Right lobe of liver (tissue), 6 donors: ENCODE results near the gene RB1. TPM values are rescaled to one million over a fixed set of nuclear protein-coding genes. Genes with fewer than 3 reads are reported as not detected.
A peak's percentile ranks its signal among the peaks of the same experiment; 100 is the strongest.

Experiments
- ATAC-seq, 4 donors: fragments of 200-7000 bp; cut with Tn5 transposase; one replicate each; pipeline ENCODE4 v1.9.1; 2020; ENCODE audit warnings: mild to moderate bottlenecking in 4 of 4, moderate library complexity in 4 of 4
- DNase-seq, 3 donors: peaks; one replicate each; pipeline ENCODE4 v3.0.0-alpha.2; 2020
- H3K27ac ChIP-seq, 3 donors: fragments of 200-600 bp; one replicate each; pipeline ENCODE4 v1.8.0; 2022
- H3K27me3 ChIP-seq, 2 donors: fragments of 200-600 bp; one replicate each; pipeline ENCODE4 v1.8.0; 2022
- H3K36me3 ChIP-seq, 4 donors: fragments of 200-600 bp; sonication (generic) in 1 of 4; one replicate each; pipeline versions ENCODE4 v1.5.1 to v1.8.0; 2017 to 2022; ENCODE audit warnings: control low read depth in 1 of 4
- H3K4me1 ChIP-seq, 4 donors: fragments of 200-600 bp; sonication (generic) in 1 of 4; one replicate each; pipeline versions ENCODE4 v1.5.1 to v1.8.0; 2017 to 2022; ENCODE audit warnings: control low read depth in 1 of 4
- H3K4me3 ChIP-seq, 3 donors: fragments of 200-600 bp; one replicate each; pipeline ENCODE4 v1.8.0; 2022
- H3K9me3 ChIP-seq, 4 donors: fragments of 200-600 bp; sonication (generic) in 1 of 4; one replicate each; pipeline versions ENCODE4 v1.5.1 to v1.8.0; 2017 to 2022; ENCODE audit warnings: control low read depth in 1 of 4
- POLR2A ChIP-seq: fragments of 450-650 bp; IDR thresholded peaks from one replicate; pipeline ENCODE4 v1.6.1; 2017; ENCODE audit warnings: antibody characterized with exemption, mild to moderate bottlenecking
- WGBS: methylation state at CpG from one replicate; pipeline ENCODE4 v1.1.6; 2018; ENCODE audit warnings: low coverage, low lambda C conversion rate; ENCODE audit not compliant: insufficient coverage; ENCODE audit errors: missing lambda C conversion rate; 5-methylcytosine and 5-hydroxymethylcytosine counted together
- intact Hi-C, 2 donors: fragments of 100-400 bp; cut with DNase I; formaldehyde crosslinking; loops; one replicate each; pipeline versions ENCODE4 v1.11.2 to v1.14.1; 2022
- total RNA-seq, 6 experiments: library from RNA; depleted of rRNA in 2 of 6; stranded (reverse); fragments of >200 nt in 2 of 6; fragmentation: NEBNext Ultra II Directional in 3 of 6; extraction: Animal tissue kit (Norgen Biotek cat#: 25700) in 3 of 6; gene quantifications; one replicate each; pipeline versions ENCODE4 v1.1.0 to v1.2.4, GENCODE V29; 2016 to 2023
- TF ChIP-seq, protein P1 (sequence below), 4 donors: fragments of 200-600 bp in 3 of 4; fragments of 450-650 bp in 1 of 4; IDR thresholded peaks; one replicate each; pipeline versions ENCODE4 v1.5.1 to v1.8.0; 2016 to 2022; ENCODE audit warnings: antibody characterized with exemption in 4 of 4, mild to moderate bottlenecking in 2 of 4
- donor health status: DM: no; HTN: yes; CAD: no.
- donor health status: DM: no; HTN: no; CAD: no.
- donor health status: DM: no; HTN: no; CAD: no.
- donor health status: DM: no; HTN: yes; CAD: no.
- donor health status: DM: no; HTN: yes; CAD: no.

The RB1 gene
- total RNA-seq, 6 experiments from 2014 or later = 6.2 to 19.4 (median 12.3) TPM

DNA sequence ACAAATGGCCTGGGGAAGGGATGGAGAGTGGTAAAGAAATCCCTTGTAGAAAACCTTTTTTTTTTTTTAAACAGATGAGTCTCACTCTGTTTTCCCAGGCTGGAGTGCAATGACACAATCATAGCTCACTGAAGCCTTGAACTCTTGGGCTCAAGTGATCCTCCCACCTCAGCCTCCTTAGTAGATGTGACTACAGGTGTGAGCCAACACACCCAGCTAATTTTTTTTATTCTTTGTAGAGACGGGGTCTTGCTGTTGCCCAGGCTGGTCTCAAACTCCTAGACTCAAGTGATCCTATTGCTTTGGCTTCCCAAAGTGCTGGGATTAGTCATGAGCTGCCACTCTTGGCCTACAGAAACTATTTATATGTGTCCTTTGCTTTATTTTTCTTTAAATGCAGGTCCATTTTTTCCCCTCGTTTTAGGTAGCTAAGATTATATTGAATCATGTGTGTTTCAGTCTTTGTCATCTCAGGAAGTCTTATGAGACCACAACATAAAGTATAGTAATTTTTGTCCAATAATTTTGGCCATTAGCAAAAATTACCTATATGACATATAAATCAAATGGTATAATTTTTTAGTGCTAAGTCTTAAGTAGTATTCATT, 98.9 kb downstream of the RB1 start:
- DNase-seq (no peak), ATAC-seq (no peak)
- Histone ChIP-seq H3K27ac (peak overlapping the region in 1 of 3 donors; percentile 52), H3K27me3 (no peaks in the 10 kb centered on the region), H3K9me3 (no peaks in the 10 kb centered on the region), H3K4me1 (no peaks in the 10 kb centered on the region), H3K36me3 (no peaks in the 10 kb centered on the region), H3K4me3 (no peak overlapping the region)
- WGBS = 68% methylated on average over 2 of the region's 2 CpGs
- TF ChIP-seq POLR2A = no peak
- TF ChIP-seq, protein P1, sequence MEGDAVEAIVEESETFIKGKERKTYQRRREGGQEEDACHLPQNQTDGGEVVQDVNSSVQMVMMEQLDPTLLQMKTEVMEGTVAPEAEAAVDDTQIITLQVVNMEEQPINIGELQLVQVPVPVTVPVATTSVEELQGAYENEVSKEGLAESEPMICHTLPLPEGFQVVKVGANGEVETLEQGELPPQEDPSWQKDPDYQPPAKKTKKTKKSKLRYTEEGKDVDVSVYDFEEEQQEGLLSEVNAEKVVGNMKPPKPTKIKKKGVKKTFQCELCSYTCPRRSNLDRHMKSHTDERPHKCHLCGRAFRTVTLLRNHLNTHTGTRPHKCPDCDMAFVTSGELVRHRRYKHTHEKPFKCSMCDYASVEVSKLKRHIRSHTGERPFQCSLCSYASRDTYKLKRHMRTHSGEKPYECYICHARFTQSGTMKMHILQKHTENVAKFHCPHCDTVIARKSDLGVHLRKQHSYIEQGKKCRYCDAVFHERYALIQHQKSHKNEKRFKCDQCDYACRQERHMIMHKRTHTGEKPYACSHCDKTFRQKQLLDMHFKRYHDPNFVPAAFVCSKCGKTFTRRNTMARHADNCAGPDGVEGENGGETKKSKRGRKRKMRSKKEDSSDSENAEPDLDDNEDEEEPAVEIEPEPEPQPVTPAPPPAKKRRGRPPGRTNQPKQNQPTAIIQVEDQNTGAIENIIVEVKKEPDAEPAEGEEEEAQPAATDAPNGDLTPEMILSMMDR (IDR thresholded peaks at IDR 0.05) = no peak
- intact Hi-C loops = no loop called here

DNA sequence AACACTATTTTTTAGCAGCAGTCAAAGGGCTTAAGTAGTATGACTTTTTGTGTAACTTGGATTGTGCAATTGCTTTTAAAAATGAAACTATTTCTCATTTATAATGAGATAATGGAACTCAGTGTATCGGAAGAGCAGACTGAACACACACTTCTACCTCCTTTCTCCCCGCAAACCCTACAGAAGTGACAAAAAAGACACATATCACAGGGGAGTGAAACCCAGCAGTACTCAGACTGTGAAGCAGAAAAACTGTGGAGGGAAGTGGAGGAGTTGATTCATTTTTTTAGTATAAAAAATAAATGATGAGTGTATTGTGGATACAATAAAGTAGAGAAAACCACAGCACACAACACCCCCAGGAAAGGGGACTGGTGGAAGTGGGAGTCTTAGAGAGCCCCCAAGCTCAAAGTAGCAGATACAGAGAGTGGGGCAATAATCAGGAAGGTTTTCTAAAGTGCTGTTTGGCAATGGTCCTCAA, 99.6 kb downstream of the RB1 start:
- Histone ChIP-seq H3K4me3 (no peak overlapping the region), H3K27ac (peak overlapping the region in 2 of 3 donors; percentile 31 to 52), H3K27me3 (no peaks in the 10 kb centered on the region), H3K4me1 (no peaks in the 10 kb centered on the region), H3K9me3 (no peaks in the 10 kb centered on the region), H3K36me3 (no peaks in the 10 kb centered on the region)
- 24% methylated on average over 2 of the region's 2 CpGs for WGBS
- ATAC-seq = peak; percentile 48 to 65 (median 56)
- DNase-seq = no peak
- intact Hi-C loops = no loop called here
- TF ChIP-seq, protein P1 (IDR thresholded peaks at IDR 0.05) = peak in 1 of 4 donors; percentile 2
- peak; percentile 68 for TF ChIP-seq POLR2A

DNA sequence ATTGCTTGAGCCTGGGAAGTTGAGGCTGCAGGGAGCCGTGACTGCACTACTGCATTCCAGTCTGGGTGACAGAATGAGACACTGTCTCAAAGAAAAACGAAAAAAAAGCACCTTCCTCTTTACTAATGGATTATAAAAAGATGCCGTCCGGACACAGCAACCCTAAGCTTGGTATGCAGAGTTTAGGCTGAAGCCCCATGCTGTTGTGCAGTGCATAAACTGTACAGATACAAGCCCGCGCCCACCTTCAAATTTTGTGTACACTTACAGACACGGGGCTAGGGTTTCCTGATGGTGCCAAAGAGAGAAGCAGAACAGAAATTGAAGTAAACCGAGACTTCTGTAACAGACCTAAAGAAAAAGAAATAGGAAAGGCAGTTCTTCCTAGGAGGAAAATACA, 100.4 kb downstream of the RB1 start:
- H3K4me1 ChIP-seq = no peaks in the 10 kb centered on the region
- TF ChIP-seq POLR2A = no peak
- TF ChIP-seq, protein P1 (IDR thresholded peaks at IDR 0.05) = no peak
- no peaks in the 10 kb centered on the region for H3K36me3 ChIP-seq
- no peaks in the 10 kb centered on the region for H3K27me3 ChIP-seq
- ATAC-seq (peak in 3 of 4 donors; percentile 8 to 26 (median 13)), DNase-seq (no peak)
- 51% methylated on average over 8 of the region's 8 CpGs for WGBS
- H3K4me3 ChIP-seq = no peak overlapping the region
- intact Hi-C loops = no loop called here
- H3K9me3 ChIP-seq = no peaks in the 10 kb centered on the region
- H3K27ac ChIP-seq = peak overlapping the region in 2 of 3 donors; percentile 31 to 52

DNA sequence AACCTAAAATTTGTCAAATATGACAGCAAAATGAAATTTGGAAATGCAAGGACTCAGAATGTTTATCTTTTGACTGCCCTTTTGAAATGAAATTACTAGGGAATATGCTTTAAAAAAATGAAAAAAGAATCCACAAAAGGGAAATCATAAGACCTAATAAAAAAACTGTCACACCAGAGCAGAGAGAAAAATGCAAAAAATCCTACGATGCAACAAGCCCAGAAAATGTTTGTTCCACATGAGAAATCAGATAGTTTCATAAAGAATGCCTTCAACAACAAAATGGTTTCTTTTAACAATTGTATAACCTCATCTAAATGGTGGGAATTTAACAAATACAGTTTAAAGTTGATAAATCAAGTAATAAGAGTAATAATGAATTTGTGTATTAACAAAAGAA, 101.4 kb downstream of the RB1 start:
- WGBS = 46% methylated on average over 1 of the region's 1 CpG
- no peak for TF ChIP-seq POLR2A
- TF ChIP-seq, protein P1 (IDR thresholded peaks at IDR 0.05) = no peak
- intact Hi-C loops = no loop called here

More for the DNA sequence above, 101.4 kb downstream of the RB1 start:
- no peak for DNase-seq
- ATAC-seq = no peak
- peak overlapping the region in 1 of 3 donors; percentile 52 for H3K27ac ChIP-seq
- no peaks in the 10 kb centered on the region for H3K9me3 ChIP-seq
- no peaks in the 10 kb centered on the region for H3K27me3 ChIP-seq
- H3K36me3 ChIP-seq = no peaks in the 10 kb centered on the region
- no peak overlapping the region for H3K4me3 ChIP-seq
- no peaks in the 10 kb centered on the region for H3K4me1 ChIP-seq
